NCI-H446 treated with DMSO at 0.1 percent for 48 hours (cell line): Measurements from ENCODE around the gene PXN.

Experiments used
- DNase-seq: peaks from one replicate; lab custom pipeline; 2025; lab: John Stamatoyannopoulos, UW

PXN gene

GRCh38 chr12:120172053-120172452, 93.5 kb downstream of the PXN start:
- no peak for DNase-seq

- no peak for DNase-seq
Observed at GRCh38 chr12:120170631-120171030, 94.9 kb downstream of the PXN start.

- DNase-seq = no peak
Observed at GRCh38 chr12:120169946-120170345, 95.6 kb downstream of the PXN start.

GRCh38 chr12:120168337-120168736, 97.2 kb downstream of the PXN start:
- DNase-seq = no peak

GRCh38 chr12:120167529-120168095, 97.9 kb downstream of the PXN start:
- no peak for DNase-seq

- DNase-seq = no peak
Observed at GRCh38 chr12:120164293-120164692, 101.2 kb downstream of the PXN start.

GRCh38 chr12:120162763-120163162, 102.8 kb downstream of the PXN start:
- no peak for DNase-seq

GRCh38 chr12:120161852-120162251, 103.7 kb downstream of the PXN start:
- no peak for DNase-seq
